Measurements from ENCODE around the gene FIG4.
"Not testable (repeated sequence)": the region's sequence is repeated elsewhere in the genome, so short reads cannot be mapped to it uniquely, and the experiment has no call there.

FIG4 gene

DNA sequence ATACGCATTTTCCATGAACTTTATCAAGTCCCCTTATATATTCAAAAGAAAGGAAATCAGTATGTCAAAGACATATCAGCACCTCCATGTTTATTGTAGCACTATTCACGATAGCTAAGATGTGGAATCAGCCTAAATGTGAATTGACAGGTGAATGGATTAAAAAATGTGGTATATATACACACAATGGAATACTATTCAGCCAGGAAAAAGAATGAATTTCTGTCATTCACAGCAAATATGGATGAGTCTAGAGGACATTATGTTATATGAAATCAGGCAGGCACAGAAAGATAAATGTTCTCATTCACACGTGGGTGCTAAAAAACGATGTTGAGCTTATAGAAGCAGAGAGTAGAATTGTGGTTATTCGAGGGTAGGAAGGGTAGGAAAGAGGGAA is 5.3 kb downstream of the FIG4 start:
- DNase-seq: no peak
- in situ Hi-C loops (cut with MboI; ENCODE audit: low pct_unique_long_range_greater_than_20kb, low sequenced_read_pairs): no loop called here

DNA sequence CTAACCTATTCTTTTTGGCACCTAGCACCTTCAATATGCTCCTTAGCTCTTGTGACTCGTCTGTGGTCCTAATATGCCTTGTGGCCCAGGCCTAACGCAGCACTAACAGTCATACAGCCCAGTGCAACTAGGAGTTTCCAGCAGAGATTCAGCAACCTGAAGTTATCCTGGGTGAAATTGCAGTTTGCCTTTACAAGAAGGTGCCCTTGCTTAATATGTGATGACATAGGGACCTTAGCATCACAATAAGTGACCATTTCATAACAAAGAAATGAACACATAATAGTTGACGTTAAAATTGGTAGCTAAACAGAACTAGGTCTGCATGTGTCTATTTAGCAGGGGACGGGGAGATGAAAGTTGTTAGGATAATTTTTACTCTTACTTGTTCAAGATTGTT is 10.1 kb downstream of the FIG4 start:
- in situ Hi-C loops (cut with MboI; ENCODE audit: low pct_unique_long_range_greater_than_20kb, low sequenced_read_pairs): loop anchor here (25.0 kb wide), 1 partner anchor 336 kb away; no protein-coding TSS in a partner anchor
- no peak for DNase-seq

DNA sequence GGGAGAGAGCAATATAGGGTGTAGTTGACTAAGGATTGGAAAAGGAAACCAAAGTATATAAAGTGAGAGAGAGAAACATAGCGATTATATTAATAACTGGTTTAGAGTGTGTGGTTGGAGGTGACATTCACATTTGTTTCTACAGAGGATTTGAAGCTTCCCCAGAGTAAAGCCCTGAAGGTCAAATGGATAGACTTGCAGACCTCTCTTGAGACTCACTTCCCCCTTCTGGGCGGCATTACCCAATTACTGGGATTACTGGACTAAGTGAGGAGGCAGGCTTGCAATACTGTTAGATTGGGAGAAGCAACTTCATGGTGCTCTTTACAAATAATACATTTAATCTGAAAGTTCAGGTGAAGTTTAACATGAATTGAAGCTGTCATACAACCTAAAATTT is 10.7 kb downstream of the FIG4 start:
- in situ Hi-C loops (cut with MboI; ENCODE audit: low pct_unique_long_range_greater_than_20kb, low sequenced_read_pairs): loop anchor here (25.0 kb wide), 1 partner anchor 336 kb away; no protein-coding TSS in a partner anchor
- no peak for DNase-seq

DNA sequence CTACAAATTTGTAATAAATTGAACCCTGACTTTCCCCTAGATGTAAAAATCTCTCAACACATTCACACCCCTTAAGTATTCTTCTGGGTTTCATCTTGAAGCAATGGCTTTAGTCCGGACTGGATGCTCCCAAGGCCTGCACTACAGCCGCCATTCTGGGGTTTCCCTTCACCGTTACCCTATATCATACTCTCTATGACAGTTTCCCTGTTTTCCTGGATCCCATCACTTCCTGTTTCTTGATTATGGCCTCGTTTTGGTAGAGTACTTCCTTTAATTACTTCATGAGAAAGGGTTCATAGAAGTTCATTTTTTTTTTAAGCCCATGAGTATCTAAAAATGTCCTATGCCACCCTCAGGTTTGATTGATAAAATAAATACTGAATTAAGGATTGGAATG is 11.7 kb downstream of the FIG4 start:
- peak; percentile 61 for DNase-seq
- in situ Hi-C loops (cut with MboI; ENCODE audit: low pct_unique_long_range_greater_than_20kb, low sequenced_read_pairs): loop anchor here (25.0 kb wide), 1 partner anchor 335 kb away; no protein-coding TSS in a partner anchor

DNA sequence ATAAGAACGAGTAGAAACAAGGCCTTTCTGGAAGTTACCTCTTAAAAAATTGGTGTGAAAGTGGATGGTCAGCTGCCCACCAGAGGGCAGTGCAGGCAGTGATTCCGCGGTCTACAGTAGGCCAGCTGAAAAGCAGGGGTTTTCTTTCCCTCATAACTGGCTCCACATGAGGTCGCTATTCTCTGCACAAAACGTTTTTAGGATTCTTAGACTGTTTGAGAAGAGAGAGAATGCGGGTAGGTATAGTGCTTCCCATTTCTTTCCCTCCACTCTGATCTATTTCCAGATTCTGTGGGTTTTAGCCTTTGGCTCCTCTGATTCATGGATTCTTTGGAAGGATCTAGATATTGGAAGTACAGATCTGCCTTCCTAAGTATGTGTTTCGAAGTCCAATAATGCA is 14.2 kb downstream of the FIG4 start:
- in situ Hi-C loops (cut with MboI; ENCODE audit: low pct_unique_long_range_greater_than_20kb, low sequenced_read_pairs): loop anchor here (25.0 kb wide), 1 partner anchor 332 kb away; no protein-coding TSS in a partner anchor

DNA sequence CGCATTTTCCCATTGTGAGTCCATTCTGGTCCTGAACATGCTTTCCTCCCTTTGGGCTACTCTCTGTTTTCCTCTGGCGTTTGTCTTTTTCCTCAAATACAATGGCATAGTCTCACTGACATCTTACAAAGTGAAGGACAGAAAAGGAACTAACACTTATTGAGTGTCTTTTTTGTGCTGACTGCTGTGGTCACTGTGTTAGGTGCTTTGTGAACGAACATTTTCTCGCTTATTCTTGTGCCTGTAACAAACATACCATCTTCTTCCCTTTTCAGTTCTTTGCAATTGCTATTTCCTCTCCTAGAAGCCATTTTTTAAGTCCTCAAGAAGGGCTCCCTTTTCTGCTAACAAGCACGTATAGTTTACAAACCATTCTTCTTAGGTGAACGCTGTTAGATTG is 15.4 kb downstream of the FIG4 start:
- DNase-seq: no peak
- in situ Hi-C loops (cut with MboI; ENCODE audit: low pct_unique_long_range_greater_than_20kb, low sequenced_read_pairs): loop anchor here (25.0 kb wide), 1 partner anchor 331 kb away; no protein-coding TSS in a partner anchor

More for the DNA sequence above, 14.2 kb downstream of the FIG4 start:
- DNase-seq: peak; percentile 93

DNA sequence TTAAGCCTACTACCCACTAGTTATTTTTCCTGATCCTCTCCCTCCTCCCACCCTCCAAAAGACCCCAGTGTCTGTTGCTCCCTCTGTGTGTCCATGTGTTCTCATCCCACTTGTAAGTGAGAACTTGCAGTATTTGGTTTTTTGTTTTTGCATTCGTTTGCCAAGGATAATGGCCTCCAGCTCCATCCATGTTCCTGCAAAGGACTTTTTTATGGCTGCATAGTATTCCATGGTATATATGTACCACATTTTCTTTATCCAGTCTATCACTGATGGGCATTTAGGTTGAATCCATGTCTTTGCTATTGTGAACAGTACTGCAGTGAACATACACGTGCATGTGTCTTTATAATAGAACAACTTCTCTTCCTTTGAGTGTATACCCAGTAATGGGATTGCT is 17.0 kb downstream of the FIG4 start:
- DNase-seq: not testable (repeated sequence)
- in situ Hi-C loops (cut with MboI; ENCODE audit: low pct_unique_long_range_greater_than_20kb, low sequenced_read_pairs): loop anchor here (25.0 kb wide), 1 partner anchor 329 kb away; no protein-coding TSS in a partner anchor

DNA sequence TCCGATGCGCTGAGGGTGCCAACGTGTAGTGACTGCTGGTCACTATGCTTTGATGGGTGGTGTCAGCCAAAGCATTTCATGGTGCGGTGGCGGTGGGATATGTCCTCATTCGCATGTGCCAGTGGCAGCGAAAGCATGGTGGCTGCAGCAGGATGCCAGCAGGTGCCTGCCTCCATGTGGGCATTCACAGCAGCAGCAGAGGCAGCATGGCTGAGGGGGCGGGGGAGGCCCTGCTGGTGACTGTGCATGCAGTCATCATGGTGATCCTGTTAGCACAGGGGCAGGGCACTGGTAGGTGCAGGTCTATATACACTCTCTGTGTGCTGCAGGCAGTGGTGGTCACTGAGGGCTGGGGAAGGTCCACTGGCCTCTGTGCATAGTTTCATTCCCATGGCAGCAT is 22.0 kb downstream of the FIG4 start:
- DNase-seq: no peak
- in situ Hi-C loops (cut with MboI; ENCODE audit: low pct_unique_long_range_greater_than_20kb, low sequenced_read_pairs): loop anchor here (25.0 kb wide), 1 partner anchor 324 kb away; no protein-coding TSS in a partner anchor

DNA sequence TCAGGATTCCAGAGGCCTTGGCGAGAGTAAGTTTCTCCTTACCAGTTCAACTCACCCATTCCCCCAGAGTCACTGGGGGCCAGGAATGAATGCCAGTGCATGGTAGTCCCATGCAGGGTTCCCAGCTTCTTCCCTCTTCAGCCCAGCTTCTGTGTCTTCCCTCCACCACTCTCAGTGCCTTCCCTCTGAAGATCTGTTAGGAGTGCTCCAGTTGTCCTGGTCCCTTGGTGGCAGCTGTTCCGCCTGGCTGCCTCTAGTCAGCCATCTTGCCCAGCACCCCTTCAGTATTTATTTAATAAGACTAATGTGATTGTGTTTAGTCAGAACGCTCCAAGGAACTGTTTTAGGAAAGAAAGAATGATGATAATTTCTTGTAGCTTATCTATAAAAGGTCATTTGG is 23.1 kb downstream of the FIG4 start:
- DNase-seq: no peak
- in situ Hi-C loops (cut with MboI; ENCODE audit: low pct_unique_long_range_greater_than_20kb, low sequenced_read_pairs): loop anchor here (25.0 kb wide), 1 partner anchor 323 kb away; no protein-coding TSS in a partner anchor

DNA sequence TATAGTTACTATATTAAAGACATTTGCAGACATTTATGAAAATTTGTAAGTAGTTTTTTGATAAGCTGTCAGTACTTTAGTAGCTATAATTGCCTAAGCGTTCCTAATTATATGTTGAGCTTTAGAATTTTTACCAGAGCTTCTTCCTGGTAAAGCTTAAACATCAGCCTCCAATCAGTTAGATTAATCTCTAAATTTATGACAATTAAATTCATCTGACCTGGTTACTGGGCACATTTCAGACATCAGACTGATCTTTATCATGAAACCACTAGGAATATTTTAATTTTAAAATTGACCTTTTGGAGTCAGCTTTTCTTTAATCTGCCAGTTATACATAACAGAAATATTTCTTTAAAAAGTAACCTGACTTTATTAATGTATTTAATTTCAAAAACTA is 23.5 kb downstream of the FIG4 start:
- in situ Hi-C loops (cut with MboI; ENCODE audit: low pct_unique_long_range_greater_than_20kb, low sequenced_read_pairs): loop anchor here (25.0 kb wide), 1 partner anchor 323 kb away; no protein-coding TSS in a partner anchor
- DNase-seq: no peak

DNA sequence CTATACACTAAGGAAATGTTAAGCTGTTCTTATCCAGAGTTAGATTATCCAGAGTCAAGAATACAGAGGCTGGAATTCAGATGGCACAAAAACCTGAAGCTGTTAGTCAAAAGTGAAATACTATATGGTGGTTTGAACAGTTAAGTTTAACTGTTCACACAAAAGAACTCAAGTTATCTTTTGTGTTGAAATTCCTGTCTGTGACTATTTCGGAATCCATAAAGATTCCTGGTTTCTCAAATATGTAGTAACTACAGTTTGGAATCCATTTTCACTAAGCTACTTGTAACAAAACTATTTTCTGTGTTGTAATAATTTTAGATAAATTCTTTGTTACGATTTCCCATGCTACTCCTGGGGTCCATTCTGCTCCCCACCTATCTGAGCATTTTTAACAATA is 24.5 kb downstream of the FIG4 start:
- no peak for DNase-seq
- in situ Hi-C loops (cut with MboI; ENCODE audit: low pct_unique_long_range_greater_than_20kb, low sequenced_read_pairs): loop anchor here (25.0 kb wide), 1 partner anchor 322 kb away; no protein-coding TSS in a partner anchor

DNA sequence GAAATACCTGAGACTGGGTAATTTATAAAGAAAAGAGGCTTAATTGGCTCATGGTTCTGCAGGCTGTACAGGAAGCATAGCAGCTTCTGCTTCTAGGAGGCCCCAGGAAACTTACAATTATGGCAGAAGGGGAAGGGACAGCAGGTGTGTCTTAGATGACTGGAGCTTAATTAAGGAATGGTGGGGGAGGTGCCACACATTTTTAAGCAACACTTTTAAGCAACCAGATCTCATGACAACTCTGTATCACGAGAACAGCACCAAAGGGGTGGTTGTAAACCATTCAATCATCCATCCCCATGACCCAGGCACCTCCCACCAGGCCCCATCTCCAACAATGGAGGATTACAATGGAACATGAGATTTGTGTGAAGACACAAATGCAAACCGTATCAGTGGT is 26.9 kb downstream of the FIG4 start:
- in situ Hi-C loops (cut with MboI; ENCODE audit: low pct_unique_long_range_greater_than_20kb, low sequenced_read_pairs): loop anchor here (25.0 kb wide), 1 partner anchor 319 kb away; no protein-coding TSS in a partner anchor
- peak; percentile 51 for DNase-seq

DNA sequence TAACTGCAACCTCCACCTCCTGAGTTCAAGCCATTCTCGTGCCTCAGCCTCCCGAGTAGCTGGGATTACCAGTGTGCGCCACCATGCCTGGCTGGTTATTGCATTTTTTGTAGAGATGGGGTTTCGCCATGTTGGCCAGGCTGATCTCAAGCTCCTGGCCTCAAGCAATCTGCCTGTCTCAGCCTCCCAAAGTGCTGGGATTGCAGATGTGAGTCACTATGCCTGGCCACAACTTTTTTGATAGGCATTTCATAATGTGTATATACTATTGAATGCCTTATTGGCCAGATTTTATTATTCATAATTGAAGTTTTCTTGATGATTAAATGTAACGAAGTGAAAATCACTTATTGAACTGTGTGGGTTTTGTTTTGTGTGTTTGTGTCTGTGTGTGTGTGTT is 27.9 kb downstream of the FIG4 start:
- no peak for DNase-seq
- in situ Hi-C loops (cut with MboI; ENCODE audit: low pct_unique_long_range_greater_than_20kb, low sequenced_read_pairs): loop anchor here (25.0 kb wide), 1 partner anchor 318 kb away; no protein-coding TSS in a partner anchor

DNA sequence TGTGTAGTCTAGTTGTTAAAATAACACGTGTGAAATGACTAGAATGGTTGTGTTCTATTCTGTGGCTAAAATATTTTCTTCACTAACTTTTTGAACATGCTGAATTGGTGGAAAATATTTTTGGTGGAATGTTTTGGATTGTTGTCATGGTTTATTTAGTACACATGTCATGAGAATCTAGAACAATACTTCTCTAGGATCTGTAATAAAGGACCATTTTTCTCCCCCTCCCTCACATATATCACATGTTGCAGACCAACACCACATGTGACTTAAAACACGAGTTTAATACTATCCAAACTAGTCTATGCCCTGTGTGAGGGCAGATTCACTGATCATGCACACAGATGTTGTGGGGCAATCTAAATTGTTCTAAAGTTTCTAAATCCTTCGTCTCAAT is 29.2 kb downstream of the FIG4 start:
- no peak for DNase-seq
- in situ Hi-C loops (cut with MboI; ENCODE audit: low pct_unique_long_range_greater_than_20kb, low sequenced_read_pairs): loop anchor here (25.0 kb wide), 1 partner anchor 317 kb away; no protein-coding TSS in a partner anchor

DNA sequence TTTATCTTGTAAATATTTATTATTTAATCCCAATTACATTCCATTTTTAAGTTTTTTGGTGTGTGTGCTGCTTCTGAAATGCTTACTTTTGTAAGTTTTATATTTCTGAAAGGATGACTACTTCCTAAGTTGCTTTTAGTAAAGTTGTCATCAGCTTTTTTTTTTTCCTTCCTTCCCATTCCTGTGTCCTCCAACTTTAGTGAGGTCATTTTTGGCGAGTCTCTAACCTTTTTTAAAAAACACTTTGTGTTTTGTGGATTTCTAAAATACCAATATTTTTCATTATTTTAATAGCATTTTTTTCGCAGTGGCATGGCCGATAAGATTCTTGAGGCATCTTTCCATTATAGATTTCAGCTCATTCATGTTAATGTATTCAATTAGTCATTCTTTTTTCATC is 30.9 kb downstream of the FIG4 start:
- in situ Hi-C loops (cut with MboI; ENCODE audit: low pct_unique_long_range_greater_than_20kb, low sequenced_read_pairs): loop anchor here (25.0 kb wide), 1 partner anchor 315 kb away; no protein-coding TSS in a partner anchor

DNA sequence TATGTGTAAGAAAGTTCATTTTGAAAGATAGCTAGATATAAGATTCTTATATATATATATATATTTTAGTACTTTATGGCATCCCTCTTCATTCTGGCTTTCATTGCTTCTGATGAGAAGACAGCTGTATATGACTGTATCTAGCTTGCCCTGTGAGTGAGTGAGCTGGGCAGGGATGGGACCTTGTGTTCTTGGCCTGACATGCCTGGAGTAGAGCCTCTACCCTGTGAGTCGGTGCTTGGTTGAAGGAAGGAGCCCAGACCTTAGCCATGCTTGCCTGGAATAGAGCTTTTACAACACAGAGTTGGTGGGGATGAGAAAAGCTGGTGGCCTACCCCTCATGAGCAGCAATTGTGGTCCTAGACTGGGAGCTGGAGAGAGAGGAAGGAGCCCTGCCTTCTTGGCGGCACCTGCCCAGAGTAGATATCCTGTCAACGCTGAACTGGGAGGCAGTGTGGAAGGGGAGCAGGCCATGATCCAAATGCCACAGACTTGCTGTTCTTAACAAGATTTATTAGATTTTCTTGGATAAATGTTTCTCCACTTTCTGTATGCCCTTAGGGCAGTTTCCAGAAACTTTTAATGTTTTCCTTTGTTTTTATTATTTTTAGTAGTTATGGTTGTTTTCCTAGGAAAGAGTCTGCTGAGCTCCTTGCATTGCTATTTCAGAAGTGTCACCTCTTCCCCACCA is 31.6 kb downstream of the FIG4 start:
- DNase-seq: no peak
- in situ Hi-C loops (cut with MboI; ENCODE audit: low pct_unique_long_range_greater_than_20kb, low sequenced_read_pairs): loop anchor here (25.0 kb wide), 1 partner anchor 315 kb away; no protein-coding TSS in a partner anchor

More for the DNA sequence above, 30.9 kb downstream of the FIG4 start:
- no peak for DNase-seq

DNA sequence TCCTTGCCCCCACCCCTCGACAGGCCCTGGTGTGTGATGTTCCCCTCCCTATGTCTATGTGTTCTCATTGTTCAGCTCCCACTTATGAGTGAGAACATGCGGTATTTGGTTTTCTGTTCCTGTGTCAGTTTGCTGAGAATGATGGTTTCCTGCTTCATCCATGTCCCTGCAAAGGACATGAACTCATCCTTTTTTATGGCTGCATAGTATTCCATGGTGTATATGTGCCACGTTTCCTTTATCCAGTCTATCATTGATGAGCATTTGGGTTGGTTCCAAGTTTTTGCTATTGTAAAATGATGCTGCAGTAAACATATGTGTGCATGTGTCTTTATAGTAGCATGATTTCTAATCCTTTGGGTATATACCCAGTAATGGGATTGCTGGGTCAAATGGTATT is 34.2 kb downstream of the FIG4 start:
- in situ Hi-C loops (cut with MboI; ENCODE audit: low pct_unique_long_range_greater_than_20kb, low sequenced_read_pairs); DNase-seq: not testable (repeated sequence)

DNA sequence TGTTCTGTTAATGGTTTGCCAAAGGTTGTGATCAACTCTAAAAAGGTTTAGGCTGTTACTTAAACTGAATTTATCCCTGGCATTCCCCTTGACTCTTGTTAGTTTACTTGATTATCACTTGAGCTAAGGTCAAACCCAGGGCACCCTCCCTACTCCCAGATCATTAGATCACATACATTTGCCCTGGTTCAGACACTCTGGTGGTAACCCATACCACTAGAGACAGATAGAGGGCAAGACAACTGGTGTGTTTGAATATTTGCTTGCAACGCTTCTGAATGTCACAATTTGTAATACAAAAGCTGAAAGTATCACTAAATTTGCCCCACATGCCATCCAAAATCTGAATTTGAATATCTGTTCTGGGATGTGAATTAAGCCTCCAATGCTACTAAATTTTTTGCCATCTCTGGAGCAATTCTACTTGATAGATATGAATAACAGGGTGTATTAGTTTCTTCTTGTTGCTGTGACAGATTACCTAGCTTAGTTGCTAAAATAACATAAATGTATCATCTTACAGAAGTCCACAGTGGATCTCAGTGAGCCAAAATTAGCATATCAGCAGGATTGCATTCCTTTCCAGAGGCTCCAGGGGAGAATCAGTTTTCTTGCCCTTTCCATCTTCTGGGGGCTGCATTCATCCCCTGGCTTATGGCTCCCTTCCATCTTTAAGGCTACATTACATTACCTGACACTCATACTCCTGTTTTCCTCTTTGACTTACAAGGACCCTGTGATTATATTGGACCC is 45.4 kb downstream of the FIG4 start:
- in situ Hi-C loops (cut with MboI; ENCODE audit: low pct_unique_long_range_greater_than_20kb, low sequenced_read_pairs): no loop called here
- no peak for DNase-seq

DNA sequence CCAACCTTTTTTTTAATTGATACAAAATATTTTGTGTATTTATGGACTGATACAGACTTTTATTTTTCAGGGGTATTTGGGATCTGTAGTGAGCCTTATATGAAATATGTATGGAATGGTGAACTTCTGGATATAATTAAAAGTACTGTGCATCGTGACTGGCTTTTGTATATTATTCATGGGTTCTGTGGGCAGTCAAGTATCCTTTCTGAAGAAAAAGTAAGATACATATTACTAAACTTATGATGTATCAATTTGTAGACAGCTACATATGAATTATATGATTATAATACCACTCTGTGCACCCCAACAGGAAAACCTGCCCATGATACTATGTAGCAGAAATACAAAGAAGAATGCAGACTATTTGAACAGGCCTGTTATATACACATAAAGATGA is 47.2 kb downstream of the FIG4 start:
- DNase-seq: no peak
- in situ Hi-C loops (cut with MboI; ENCODE audit: low pct_unique_long_range_greater_than_20kb, low sequenced_read_pairs): no loop called here

DNA sequence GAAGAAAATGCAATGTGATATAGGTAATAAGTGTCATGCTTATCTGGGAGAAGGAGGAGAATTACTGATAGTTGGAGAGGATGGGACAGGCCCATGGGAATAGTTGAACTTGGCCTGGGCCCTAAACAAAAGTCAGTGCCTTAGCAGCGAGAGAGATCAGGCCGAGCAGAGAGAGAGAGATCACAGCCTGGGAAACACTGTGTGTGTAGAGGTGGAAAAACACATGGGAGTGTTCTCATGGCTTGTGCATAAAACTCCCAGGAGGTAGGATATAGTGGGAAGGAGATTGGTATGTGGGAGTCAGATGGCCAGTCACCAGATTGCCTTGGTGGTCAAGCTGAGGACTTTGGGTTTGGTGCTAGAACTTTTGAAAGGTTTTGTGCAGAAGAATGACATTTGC is 47.6 kb downstream of the FIG4 start:
- in situ Hi-C loops (cut with MboI; ENCODE audit: low pct_unique_long_range_greater_than_20kb, low sequenced_read_pairs): no loop called here
- DNase-seq: no peak
